Measurements from ENCODE around the gene PIP5K1B. TPM values are rescaled to one million over a fixed set of nuclear protein-coding genes. Genes with fewer than 3 reads are reported as not detected.

Gene PIP5K1B
- total RNA-seq, 1 experiment from 2014 or later, result 9.0 TPM

- no peak for DNase-seq
- Mint-ChIP-seq H3K9me3 (ENCODE audit: low read depth, unreplicated experiment) (no peaks in the 10 kb centered on the region), H3K36me3 (ENCODE audit: insufficient read depth, unreplicated experiment) (no peaks in the 10 kb centered on the region), H3K4me1 (ENCODE audit: low read depth, unreplicated experiment) (no peaks in the 10 kb centered on the region), H3K4me3 (ENCODE audit: low read depth, unreplicated experiment) (no peak overlapping the region), H3K27me3 (ENCODE audit: unreplicated experiment) (no peaks in the 10 kb centered on the region), H3K27ac (ENCODE audit: unreplicated experiment) (no peak overlapping the region)
- BruUV-seq (replicated peaks), result no TSS peak
- CTCF ChIA-PET, result no interaction called here
- no peak for TF ChIP-seq CTCF (IDR thresholded peaks at IDR 0.05; ENCODE audit: unreplicated experiment)
- intact Hi-C loops (cut with micrococcal nuclease; ENCODE audit: unreplicated experiment), result no loop called here
These were observed 214.6 kb downstream of the PIP5K1B start for GRCh38 chr9:68919661-68920060.

- no TSS peak for BruUV-seq (replicated peaks)
- DNase-seq, result no peak
These were observed 215.9 kb downstream of the PIP5K1B start for GRCh38 chr9:68920921-68921320.

GRCh38 chr9:68923480-68923879 is 218.4 kb downstream of the PIP5K1B start:
- CTCF ChIA-PET, result no interaction called here
- no peaks in the 10 kb centered on the region for H3K36me3 Mint-ChIP-seq (ENCODE audit: insufficient read depth, unreplicated experiment)
- no TSS peak for BruUV-seq (replicated peaks)
- H3K27me3 Mint-ChIP-seq (ENCODE audit: unreplicated experiment), result no peaks in the 10 kb centered on the region
- no peak overlapping the region for H3K27ac Mint-ChIP-seq (ENCODE audit: unreplicated experiment)
- intact Hi-C loops (cut with micrococcal nuclease; ENCODE audit: unreplicated experiment), result no loop called here
- no peak for DNase-seq
- H3K4me1 Mint-ChIP-seq (ENCODE audit: low read depth, unreplicated experiment), result no peaks in the 10 kb centered on the region
- TF ChIP-seq CTCF (IDR thresholded peaks at IDR 0.05; ENCODE audit: unreplicated experiment), result no peak
- H3K4me3 Mint-ChIP-seq (ENCODE audit: low read depth, unreplicated experiment), result no peak overlapping the region
- H3K9me3 Mint-ChIP-seq (ENCODE audit: low read depth, unreplicated experiment), result no peaks in the 10 kb centered on the region

More at GRCh38 chr9:68920921-68921320, 215.9 kb downstream of the PIP5K1B start:
- no peak for TF ChIP-seq CTCF (IDR thresholded peaks at IDR 0.05; ENCODE audit: unreplicated experiment)
- intact Hi-C loops (cut with micrococcal nuclease; ENCODE audit: unreplicated experiment), result no loop called here
- Mint-ChIP-seq H3K9me3 (ENCODE audit: low read depth, unreplicated experiment) (no peaks in the 10 kb centered on the region), H3K4me3 (ENCODE audit: low read depth, unreplicated experiment) (no peak overlapping the region), H3K27ac (ENCODE audit: unreplicated experiment) (no peak overlapping the region), H3K27me3 (ENCODE audit: unreplicated experiment) (no peaks in the 10 kb centered on the region), H3K4me1 (ENCODE audit: low read depth, unreplicated experiment) (no peaks in the 10 kb centered on the region), H3K36me3 (ENCODE audit: insufficient read depth, unreplicated experiment) (no peaks in the 10 kb centered on the region)
- CTCF ChIA-PET, result no interaction called here

GRCh38 chr9:68925175-68925574 is 220.1 kb downstream of the PIP5K1B start:
- H3K9me3 Mint-ChIP-seq (ENCODE audit: low read depth, unreplicated experiment), result no peaks in the 10 kb centered on the region
- H3K4me3 Mint-ChIP-seq (ENCODE audit: low read depth, unreplicated experiment), result no peak overlapping the region
- H3K27me3 Mint-ChIP-seq (ENCODE audit: unreplicated experiment), result no peaks in the 10 kb centered on the region
- no peak for DNase-seq
- no peak for TF ChIP-seq CTCF (IDR thresholded peaks at IDR 0.05; ENCODE audit: unreplicated experiment)
- no TSS peak for BruUV-seq (replicated peaks)
- no peaks in the 10 kb centered on the region for H3K4me1 Mint-ChIP-seq (ENCODE audit: low read depth, unreplicated experiment)
- H3K27ac Mint-ChIP-seq (ENCODE audit: unreplicated experiment), result no peak overlapping the region
- CTCF ChIA-PET, result no interaction called here
- H3K36me3 Mint-ChIP-seq (ENCODE audit: insufficient read depth, unreplicated experiment), result no peaks in the 10 kb centered on the region
- intact Hi-C loops (cut with micrococcal nuclease; ENCODE audit: unreplicated experiment), result no loop called here

- no peak for DNase-seq
- Mint-ChIP-seq H3K36me3 (ENCODE audit: insufficient read depth, unreplicated experiment) (no peaks in the 10 kb centered on the region), H3K4me1 (ENCODE audit: low read depth, unreplicated experiment) (no peaks in the 10 kb centered on the region), H3K9me3 (ENCODE audit: low read depth, unreplicated experiment) (no peaks in the 10 kb centered on the region), H3K27me3 (ENCODE audit: unreplicated experiment) (no peaks in the 10 kb centered on the region), H3K27ac (ENCODE audit: unreplicated experiment) (no peak overlapping the region), H3K4me3 (ENCODE audit: low read depth, unreplicated experiment) (no peak overlapping the region)
- no peak for TF ChIP-seq CTCF (IDR thresholded peaks at IDR 0.05; ENCODE audit: unreplicated experiment)
- no TSS peak for BruUV-seq (replicated peaks)
- intact Hi-C loops (cut with micrococcal nuclease; ENCODE audit: unreplicated experiment), result no loop called here
- CTCF ChIA-PET, result no interaction called here
These were observed 222.1 kb downstream of the PIP5K1B start for GRCh38 chr9:68927165-68927564.

All from Calu3 (cell line).